GM21526 (cell line): Measurements from ENCODE around the gene KDM7A.
A peak's percentile ranks its signal among the peaks of the same experiment; 100 is the strongest.

Experiments
- ATAC-seq: cut with Tn5 transposase; IDR thresholded peaks from one replicate; pipeline ENCODE4 v1.9.1; 2021; ENCODE audit warnings: moderate library complexity; ENCODE audit not compliant: unreplicated experiment, low FRiP score

The KDM7A gene

GRCh38 chr7:140059273-140060242 is 117.2 kb downstream of the KDM7A start:
- no peak for ATAC-seq

GRCh38 chr7:140058517-140058916 is 118.3 kb downstream of the KDM7A start:
- no peak for ATAC-seq

- ATAC-seq = no peak
Measured at GRCh38 chr7:140057143-140057535, 119.6 kb downstream of the KDM7A start.

- ATAC-seq = no peak
Measured at GRCh38 chr7:140056431-140057142, 120.2 kb downstream of the KDM7A start.

GRCh38 chr7:140055833-140056232 is 121.0 kb downstream of the KDM7A start:
- ATAC-seq = no peak

- ATAC-seq = no peak
Measured at GRCh38 chr7:140054751-140055150, 122.0 kb downstream of the KDM7A start.

- ATAC-seq = peak; percentile 85
Measured at GRCh38 chr7:140053812-140054539, 122.8 kb downstream of the KDM7A start.

- ATAC-seq = no peak
Measured at GRCh38 chr7:140051820-140052219, 125.0 kb downstream of the KDM7A start.

- ATAC-seq = no peak
Measured at GRCh38 chr7:140050100-140050499, 126.7 kb downstream of the KDM7A start.

GRCh38 chr7:140049339-140050024 is 127.3 kb downstream of the KDM7A start:
- no peak for ATAC-seq

GRCh38 chr7:140048989-140049338 is 127.8 kb downstream of the KDM7A start:
- no peak for ATAC-seq

GRCh38 chr7:140048138-140048537 is 128.6 kb downstream of the KDM7A start:
- no peak for ATAC-seq

GRCh38 chr7:140047197-140047596 is 129.6 kb downstream of the KDM7A start:
- ATAC-seq = no peak

GRCh38 chr7:140045697-140046096 is 131.1 kb downstream of the KDM7A start:
- no peak for ATAC-seq

GRCh38 chr7:140044251-140044650 is 132.5 kb downstream of the KDM7A start:
- ATAC-seq = no peak

- ATAC-seq = no peak
Measured at GRCh38 chr7:140042386-140042670, 134.5 kb downstream of the KDM7A start.

- no peak for ATAC-seq
Measured at GRCh38 chr7:140041659-140042385, 135.0 kb downstream of the KDM7A start.

- no peak for ATAC-seq
Measured at GRCh38 chr7:140039896-140040295, 136.9 kb downstream of the KDM7A start.

GRCh38 chr7:140039066-140039465 is 137.7 kb downstream of the KDM7A start:
- no peak for ATAC-seq
